Endodermal cell (in vitro differentiated cells): Measurements from ENCODE around the gene KCNQ1. TPM values are rescaled to one million over a fixed set of nuclear protein-coding genes. Genes with fewer than 3 reads are reported as not detected.
A peak's percentile ranks its signal among the peaks of the same experiment; 100 is the strongest.

ENCODE experiments used
- DNase-seq: peaks from one replicate; pipeline ENCODE4 v3.0.0-alpha.2; 2017
- H3K27ac ChIP-seq: 2 replicates; pipeline ENCODE4 v1.5.1; 2013; ENCODE audit warnings: mild to moderate bottlenecking, low read depth, low read length, moderate library complexity
- H3K27me3 ChIP-seq: 2 replicates; pipeline ENCODE4 v1.6.1; 2013; ENCODE audit warnings: mild to moderate bottlenecking, low read length, moderate library complexity; ENCODE audit not compliant: insufficient read depth, control insufficient read depth, poor library complexity, severe bottlenecking
- H3K36me3 ChIP-seq: 2 replicates; pipeline ENCODE4 v1.7.0; 2013; ENCODE audit warnings: mild to moderate bottlenecking, low read length, moderate library complexity; ENCODE audit not compliant: control insufficient read depth, insufficient read depth
- H3K4me1 ChIP-seq: one replicate; pipeline ENCODE4 v1.7.0; 2013; ENCODE audit warnings: low read length; ENCODE audit not compliant: control insufficient read depth, insufficient read depth
- H3K4me3 ChIP-seq: 2 replicates; pipeline ENCODE4 v1.5.1; 2013; ENCODE audit warnings: mild to moderate bottlenecking, low read length, moderate library complexity
- H3K9ac ChIP-seq: 2 replicates; pipeline ENCODE4 v1.6.1; 2013; ENCODE audit warnings: mild to moderate bottlenecking, low read length, moderate library complexity; ENCODE audit not compliant: poor library complexity, severe bottlenecking; ENCODE audit errors: extremely low read depth
- H3K9me3 ChIP-seq: 2 replicates; pipeline ENCODE4 v1.6.1; 2013; ENCODE audit warnings: mild to moderate bottlenecking, low read length, moderate library complexity; ENCODE audit not compliant: control insufficient read depth
- H3K27ac Mint-ChIP-seq: 2 replicates; pipeline ENCODE4 v1.8.0; 2020; ENCODE audit warnings: mixed read lengths
- H3K27me3 Mint-ChIP-seq: 2 replicates; pipeline ENCODE4 v1.8.0; 2021; ENCODE audit warnings: mild to moderate bottlenecking, mixed read lengths; ENCODE audit not compliant: insufficient read depth
- H3K36me3 Mint-ChIP-seq: 2 replicates; pipeline ENCODE4 v1.8.0; 2020; ENCODE audit warnings: low read depth, mixed read lengths
- H3K4me1 Mint-ChIP-seq: 2 replicates; pipeline ENCODE4 v1.8.0; 2020; ENCODE audit warnings: mixed read lengths
- H3K4me3 Mint-ChIP-seq: 2 replicates; pipeline ENCODE4 v1.8.0; 2020; ENCODE audit warnings: mild to moderate bottlenecking, moderate library complexity, mixed read lengths
- H3K9me3 Mint-ChIP-seq: 2 replicates; pipeline ENCODE4 v1.8.0; 2020; ENCODE audit warnings: mild to moderate bottlenecking, mixed read lengths
- WGBS, 2 experiments: methylation state at CpG; one replicate each; pipeline versions ENCODE4 v1.1.5 to v1.1.7; 2013; ENCODE audit warnings: missing lambda C conversion rate in 2 of 2, mixed read lengths in 1 of 2; ENCODE audit not compliant: insufficient coverage in 1 of 2, insufficient read length in 1 of 2; 5-methylcytosine and 5-hydroxymethylcytosine counted together
- total RNA-seq, 2 donors: library from RNA; stranded (reverse); fragmentation: NEBNext Ultra II Directional in 1 of 2; extraction: Animal tissue kit (Norgen Biotek cat#: 25700) in 1 of 2; gene quantifications; 2 replicates in 1 of 2; 3 replicates in 1 of 2; pipeline ENCODE4 v1.2.1, GENCODE V29; 2021
- TF ChIP-seq, protein P1 (sequence below): fragments of 200-600 bp; sonication (generic); conservative IDR thresholded peaks from 2 replicates; pipeline ENCODE4 v1.5.0; 2021; ENCODE audit warnings: antibody characterized with exemption, mild to moderate bottlenecking

Gene KCNQ1
- total RNA-seq, 2 donors from 2014 or later = 1.8 to 3.5 TPM

DNA sequence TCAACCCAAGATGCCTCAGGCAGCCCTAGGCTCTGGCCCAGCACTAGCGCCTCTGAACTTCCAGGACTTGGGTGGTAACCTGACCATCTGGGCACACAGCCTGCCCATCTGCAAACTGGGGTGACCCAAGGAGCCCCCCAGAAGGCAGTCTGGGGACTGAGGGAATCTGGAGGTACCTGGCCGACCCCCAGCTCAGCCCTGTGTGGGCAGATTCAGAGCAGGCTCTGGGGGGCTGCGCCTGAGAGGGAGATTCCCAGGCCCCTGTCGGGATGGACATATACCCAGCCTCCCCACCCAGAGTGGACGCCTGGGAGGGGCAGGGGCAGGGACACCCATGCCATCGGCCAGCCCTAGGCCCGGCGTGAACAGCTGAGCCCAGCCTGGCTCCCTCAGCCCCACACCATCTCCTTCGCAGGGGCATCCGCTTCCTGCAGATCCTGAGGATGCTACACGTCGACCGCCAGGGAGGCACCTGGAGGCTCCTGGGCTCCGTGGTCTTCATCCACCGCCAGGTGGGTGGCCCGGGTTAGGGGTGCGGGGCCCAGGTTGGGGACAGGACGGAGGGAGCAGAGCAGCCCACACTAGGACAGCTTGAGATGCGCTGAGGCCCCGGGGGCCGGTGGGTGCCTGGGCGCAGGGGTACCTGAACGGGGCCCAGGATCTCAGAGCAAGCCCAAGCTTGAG lies 126.9 kb downstream of the KCNQ1 start:
- no peak overlapping the region for H3K27ac Mint-ChIP-seq
- DNase-seq = no peak
- Histone ChIP-seq H3K4me3 (no peak overlapping the region), H3K27ac (no peak overlapping the region), H3K36me3 (no peaks in the 10 kb centered on the region), H3K27me3 (peaks cover 2% of the 10 kb centered on the region), H3K4me1 (peaks cover 6% of the 10 kb centered on the region), H3K9me3 (no peaks in the 10 kb centered on the region), H3K9ac (no peak overlapping the region)
- TF ChIP-seq, protein P1, sequence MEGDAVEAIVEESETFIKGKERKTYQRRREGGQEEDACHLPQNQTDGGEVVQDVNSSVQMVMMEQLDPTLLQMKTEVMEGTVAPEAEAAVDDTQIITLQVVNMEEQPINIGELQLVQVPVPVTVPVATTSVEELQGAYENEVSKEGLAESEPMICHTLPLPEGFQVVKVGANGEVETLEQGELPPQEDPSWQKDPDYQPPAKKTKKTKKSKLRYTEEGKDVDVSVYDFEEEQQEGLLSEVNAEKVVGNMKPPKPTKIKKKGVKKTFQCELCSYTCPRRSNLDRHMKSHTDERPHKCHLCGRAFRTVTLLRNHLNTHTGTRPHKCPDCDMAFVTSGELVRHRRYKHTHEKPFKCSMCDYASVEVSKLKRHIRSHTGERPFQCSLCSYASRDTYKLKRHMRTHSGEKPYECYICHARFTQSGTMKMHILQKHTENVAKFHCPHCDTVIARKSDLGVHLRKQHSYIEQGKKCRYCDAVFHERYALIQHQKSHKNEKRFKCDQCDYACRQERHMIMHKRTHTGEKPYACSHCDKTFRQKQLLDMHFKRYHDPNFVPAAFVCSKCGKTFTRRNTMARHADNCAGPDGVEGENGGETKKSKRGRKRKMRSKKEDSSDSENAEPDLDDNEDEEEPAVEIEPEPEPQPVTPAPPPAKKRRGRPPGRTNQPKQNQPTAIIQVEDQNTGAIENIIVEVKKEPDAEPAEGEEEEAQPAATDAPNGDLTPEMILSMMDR = no peak
- H3K27me3 Mint-ChIP-seq = peaks cover 32% of the 10 kb centered on the region
- peaks cover 4% of the 10 kb centered on the region for H3K4me1 Mint-ChIP-seq
- 93 to 94% methylated on average over 9 to 23 of the region's 23 CpGs for WGBS, 2 experiments
- no peak overlapping the region for H3K4me3 Mint-ChIP-seq
- H3K9me3 Mint-ChIP-seq = no peaks in the 10 kb centered on the region
- H3K36me3 Mint-ChIP-seq = no peaks in the 10 kb centered on the region

DNA sequence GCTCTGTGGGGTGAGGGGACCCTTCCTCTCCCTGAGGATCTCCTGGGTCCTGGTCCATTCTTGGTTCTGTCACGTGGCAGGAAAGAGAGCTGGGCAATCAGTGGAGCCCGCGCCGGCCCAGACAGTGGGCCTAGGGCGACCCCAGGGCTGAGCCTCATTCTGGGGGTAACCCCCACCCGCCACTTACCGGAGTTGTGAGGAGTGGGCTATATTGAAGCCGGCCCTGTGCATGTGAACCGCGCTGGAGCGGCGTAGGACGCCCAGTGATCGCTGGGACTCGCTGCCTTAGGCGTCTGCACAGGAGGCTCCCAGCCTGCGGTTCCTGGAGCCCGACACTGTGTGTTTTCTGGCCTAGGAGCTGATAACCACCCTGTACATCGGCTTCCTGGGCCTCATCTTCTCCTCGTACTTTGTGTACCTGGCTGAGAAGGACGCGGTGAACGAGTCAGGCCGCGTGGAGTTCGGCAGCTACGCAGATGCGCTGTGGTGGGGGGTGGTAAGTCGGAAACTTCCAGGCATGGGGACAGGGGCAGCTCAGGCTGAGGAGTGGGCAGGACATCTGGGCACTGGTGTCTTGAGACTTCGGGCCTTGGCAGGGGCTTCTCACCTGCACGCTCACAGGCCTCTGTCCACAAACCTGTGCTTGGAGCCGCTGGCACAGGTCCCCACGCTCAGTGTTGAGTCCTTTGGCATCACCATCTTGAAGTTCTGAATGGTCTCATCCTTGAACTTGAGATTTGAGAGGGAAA lies 127.9 kb downstream of the KCNQ1 start:
- TF ChIP-seq, protein P1 = no peak
- Mint-ChIP-seq H3K4me1 (peaks cover 1% of the 10 kb centered on the region), H3K4me3 (no peak overlapping the region), H3K9me3 (no peaks in the 10 kb centered on the region), H3K27ac (no peak overlapping the region), H3K36me3 (no peaks in the 10 kb centered on the region), H3K27me3 (peaks cover 37% of the 10 kb centered on the region)
- Histone ChIP-seq H3K9me3 (no peaks in the 10 kb centered on the region), H3K4me3 (no peak overlapping the region), H3K9ac (no peak overlapping the region), H3K27me3 (peaks cover 6% of the 10 kb centered on the region), H3K27ac (no peak overlapping the region), H3K4me1 (no peaks in the 10 kb centered on the region), H3K36me3 (no peaks in the 10 kb centered on the region)
- 96 to 98% methylated on average over 31 to 33 of the region's 33 CpGs for WGBS, 2 experiments
- peak; percentile 35 for DNase-seq

DNA sequence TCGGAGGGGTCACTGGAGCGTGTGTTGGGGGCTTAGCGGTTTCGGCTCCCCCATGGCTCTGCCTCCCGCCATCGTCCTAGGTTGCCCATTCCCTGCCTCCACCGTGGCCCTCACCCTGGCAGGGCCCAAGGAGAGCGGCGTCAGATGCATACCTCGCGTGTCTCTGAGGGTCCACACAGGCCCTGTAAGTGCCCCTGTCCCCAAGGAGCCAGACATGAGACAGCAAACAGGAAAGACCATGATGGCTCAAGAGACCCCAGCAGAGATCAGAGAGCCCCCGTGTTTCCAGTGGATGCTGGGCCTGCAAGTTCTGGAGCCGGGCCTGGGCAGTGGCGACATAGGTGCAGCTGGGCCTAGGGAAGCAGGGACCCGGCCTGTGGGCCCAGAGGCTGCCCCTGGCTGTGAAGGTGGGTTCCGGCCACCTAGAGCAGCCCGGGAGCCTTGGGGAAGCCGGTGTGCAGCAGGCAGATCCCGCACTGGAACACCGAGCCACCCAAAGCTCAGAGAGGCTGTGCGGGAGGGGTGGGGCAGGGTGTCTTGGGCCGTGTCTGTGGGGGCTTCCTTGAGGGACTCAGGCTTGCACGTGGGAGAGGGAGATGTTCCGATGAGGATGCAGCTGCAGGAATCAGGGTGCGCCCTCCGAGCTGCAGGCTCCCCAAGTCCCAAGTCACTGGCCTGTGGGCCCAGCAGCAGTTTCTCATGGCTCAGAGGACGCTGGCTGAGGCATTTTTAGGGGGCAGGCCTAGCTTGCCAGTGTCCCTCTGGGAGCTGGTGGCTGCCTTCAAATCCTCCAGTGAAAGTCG lies 128.6 kb downstream of the KCNQ1 start:
- Histone ChIP-seq H3K4me1 (no peaks in the 10 kb centered on the region), H3K36me3 (no peaks in the 10 kb centered on the region), H3K4me3 (no peak overlapping the region), H3K27me3 (peaks cover 6% of the 10 kb centered on the region), H3K9ac (no peak overlapping the region), H3K27ac (no peak overlapping the region), H3K9me3 (no peaks in the 10 kb centered on the region)
- Mint-ChIP-seq H3K4me1 (no peaks in the 10 kb centered on the region), H3K9me3 (no peaks in the 10 kb centered on the region), H3K4me3 (no peak overlapping the region), H3K27ac (no peak overlapping the region), H3K36me3 (no peaks in the 10 kb centered on the region), H3K27me3 (peaks cover 40% of the 10 kb centered on the region)
- DNase-seq = peak; percentile 35
- TF ChIP-seq, protein P1 = no peak
- 94 to 97% methylated on average over 20 to 28 of the region's 28 CpGs for WGBS, 2 experiments
